ENCODE data around the gene MIX23.

MIX23 gene

GRCh38 chr3:122382888-122383666, at the start of gene MIX23:
TSS of gene MIX23 (minus strand) at chr3:122383231. CDS start at chr3:122383224, 7 bp downstream.
- no peaks in the 10 kb centered on the region for H3K9me3 ChIP-seq (ENCODE audit: insufficient read depth, low read length)
- peak within 1 kb of the TSS; percentile 93 for H3K4me3 ChIP-seq (ENCODE audit: low read length)
- peak within 1 kb of the TSS; percentile 83 for H3K9ac ChIP-seq (ENCODE audit: low read length)
- TF ChIP-seq EZH2phosphoT487 (IDR thresholded peaks at IDR 0.05; ENCODE audit: low read depth) (no peak), CTCF (IDR thresholded peaks at IDR 0.05; ENCODE audit: low read depth, low read length) (no peak)
- peaks cover 43% of the 10 kb centered on the region for H3K36me3 ChIP-seq (replicated peaks; ENCODE audit: low read depth, low read length)
- peak within 1 kb of the TSS; percentile 86 for H2AFZ ChIP-seq (ENCODE audit: low read depth, low read length)
- no peaks in the 10 kb centered on the region for H4K20me1 ChIP-seq (ENCODE audit: insufficient read depth, low read length)
- H3K27me3 ChIP-seq (ENCODE audit: low read depth, low read length) = no peaks in the 10 kb centered on the region
- H3K4me2 ChIP-seq (ENCODE audit: low read length) = peak within 1 kb of the TSS; percentile 98
- peaks cover 95% of the 10 kb centered on the region for H3K79me2 ChIP-seq (ENCODE audit: low read length)
- peaks cover 49% of the 10 kb centered on the region for H3K4me1 ChIP-seq (ENCODE audit: low read length)
- H3K27ac ChIP-seq (ENCODE audit: low read length) = peak within 1 kb of the TSS; percentile 69

- Histone ChIP-seq H3K4me2 (ENCODE audit: low read length) (no peak overlapping the region), H3K4me1 (ENCODE audit: low read length) (peaks cover 12% of the 10 kb centered on the region), H3K9me3 (ENCODE audit: insufficient read depth, low read length) (no peaks in the 10 kb centered on the region), H3K36me3 (replicated peaks; ENCODE audit: low read depth, low read length) (peaks cover 54% of the 10 kb centered on the region), H4K20me1 (ENCODE audit: insufficient read depth, low read length) (no peaks in the 10 kb centered on the region), H2AFZ (ENCODE audit: low read depth, low read length) (no peak overlapping the region), H3K27me3 (ENCODE audit: low read depth, low read length) (no peaks in the 10 kb centered on the region), H3K4me3 (ENCODE audit: low read length) (no peak overlapping the region), H3K9ac (ENCODE audit: low read length) (no peak overlapping the region), H3K79me2 (ENCODE audit: low read length) (no peaks in the 10 kb centered on the region), H3K27ac (ENCODE audit: low read length) (no peak overlapping the region)
- TF ChIP-seq EZH2phosphoT487 (IDR thresholded peaks at IDR 0.05; ENCODE audit: low read depth) = no peak
These were observed 47.3 kb upstream of the MIX23 start for GRCh38 chr3:122430371-122430770.

GRCh38 chr3:122427857-122428471, 44.9 kb upstream of the MIX23 start:
- TF ChIP-seq EZH2phosphoT487 (IDR thresholded peaks at IDR 0.05; ENCODE audit: low read depth) (no peak), CTCF (IDR thresholded peaks at IDR 0.05; ENCODE audit: low read depth, low read length) (no peak)
- H4K20me1 ChIP-seq (ENCODE audit: insufficient read depth, low read length) = no peaks in the 10 kb centered on the region

GRCh38 chr3:122421836-122422235, 38.8 kb upstream of the MIX23 start:
- no peaks in the 10 kb centered on the region for H4K20me1 ChIP-seq (ENCODE audit: insufficient read depth, low read length)
- no peak overlapping the region for H3K4me2 ChIP-seq (ENCODE audit: low read length)
- no peaks in the 10 kb centered on the region for H3K9me3 ChIP-seq (ENCODE audit: insufficient read depth, low read length)
- no peak overlapping the region for H2AFZ ChIP-seq (ENCODE audit: low read depth, low read length)
- H3K36me3 ChIP-seq (replicated peaks; ENCODE audit: low read depth, low read length) = peaks cover 34% of the 10 kb centered on the region
- H3K79me2 ChIP-seq (ENCODE audit: low read length) = peaks cover 7% of the 10 kb centered on the region
- H3K27ac ChIP-seq (ENCODE audit: low read length) = no peak overlapping the region
- no peak for TF ChIP-seq EZH2phosphoT487 (IDR thresholded peaks at IDR 0.05; ENCODE audit: low read depth)
- no peak for TF ChIP-seq CTCF (IDR thresholded peaks at IDR 0.05; ENCODE audit: low read depth, low read length)
- no peak overlapping the region for H3K9ac ChIP-seq (ENCODE audit: low read length)
- peaks cover 4% of the 10 kb centered on the region; the same call in 1 of the 2 replicates for H3K4me1 ChIP-seq (ENCODE audit: low read length)
- no peaks in the 10 kb centered on the region for H3K27me3 ChIP-seq (ENCODE audit: low read depth, low read length)
- H3K4me3 ChIP-seq (ENCODE audit: low read length) = no peak overlapping the region

More at GRCh38 chr3:122427857-122428471, 44.9 kb upstream of the MIX23 start:
- Histone ChIP-seq H3K27ac (ENCODE audit: low read length) (0 out of 2 replicates have a peak overlapping the region, but pooled peaks have one; percentile 9), H3K9ac (ENCODE audit: low read length) (no peak overlapping the region), H3K9me3 (ENCODE audit: insufficient read depth, low read length) (no peaks in the 10 kb centered on the region), H3K79me2 (ENCODE audit: low read length) (no peaks in the 10 kb centered on the region), H3K4me2 (ENCODE audit: low read length) (peak overlapping the region; percentile 20; the same call in 1 of the 2 replicates), H3K4me1 (ENCODE audit: low read length) (peaks cover 12% of the 10 kb centered on the region), H2AFZ (ENCODE audit: low read depth, low read length) (no peak overlapping the region), H3K36me3 (replicated peaks; ENCODE audit: low read depth, low read length) (peaks cover 64% of the 10 kb centered on the region), H3K4me3 (ENCODE audit: low read length) (no peak overlapping the region), H3K27me3 (ENCODE audit: low read depth, low read length) (no peaks in the 10 kb centered on the region)

All from OCI-LY3 (cell line).